Heart left ventricle (tissue), 13 donors: Measurements from ENCODE around the gene ZNF853.

ENCODE experiments used
- POLR2A ChIP-seq, 2 donors: fragments of 450-650 bp; IDR thresholded peaks; one replicate each; pipeline ENCODE4 v1.6.1; 2017; ENCODE audit warnings: antibody characterized with exemption in 2 of 2, mild to moderate bottlenecking in 2 of 2, moderate library complexity in 2 of 2
- TF ChIP-seq, protein P1 (sequence below), 12 donors: fragments of 200-600 bp; sonication (generic) in 4 of 12; IDR thresholded peaks; one replicate each; pipeline versions ENCODE4 v1.5.0 to v1.8.0; 2018 to 2022; ENCODE audit warnings: antibody characterized with exemption in 12 of 12, mild to moderate bottlenecking in 5 of 12
- donor health status: ischemic (EF 13 %, LVEDD 7.1; RV severe dilation, severe dysfunction).
- donor health status: DM: no; HTN: yes; CAD: no.
- donor health status: DM: no; HTN: no; CAD: no.
- donor health status: ischemic (EF 25% LVEDD 6.9; RV normal size, moderate dysfunction).
- donor health status: ischemic (EF 25% LVEDD 5.7; RV mildly dilated, moderate dysfunction).
- donor health status: ischemic (EF 35%, LVEDD 5.7; RV mildly dilated, moderate dysfunction).
- donor health status: nonischemic (EF 11% LVEDD 7.7; RV severe dilation, severe dysfunction).
- donor health status: DM: yes; HTN: yes; CAD: no.
- donor health status: PGD.
- donor health status: ischemic (EF 29% LVEDD 5.4; RV normal size, mild dysfunction).
- donor health status: nonischemic (EF 23%, LVEDD 6.1; RV moderate dilation, normal function).

DNA sequence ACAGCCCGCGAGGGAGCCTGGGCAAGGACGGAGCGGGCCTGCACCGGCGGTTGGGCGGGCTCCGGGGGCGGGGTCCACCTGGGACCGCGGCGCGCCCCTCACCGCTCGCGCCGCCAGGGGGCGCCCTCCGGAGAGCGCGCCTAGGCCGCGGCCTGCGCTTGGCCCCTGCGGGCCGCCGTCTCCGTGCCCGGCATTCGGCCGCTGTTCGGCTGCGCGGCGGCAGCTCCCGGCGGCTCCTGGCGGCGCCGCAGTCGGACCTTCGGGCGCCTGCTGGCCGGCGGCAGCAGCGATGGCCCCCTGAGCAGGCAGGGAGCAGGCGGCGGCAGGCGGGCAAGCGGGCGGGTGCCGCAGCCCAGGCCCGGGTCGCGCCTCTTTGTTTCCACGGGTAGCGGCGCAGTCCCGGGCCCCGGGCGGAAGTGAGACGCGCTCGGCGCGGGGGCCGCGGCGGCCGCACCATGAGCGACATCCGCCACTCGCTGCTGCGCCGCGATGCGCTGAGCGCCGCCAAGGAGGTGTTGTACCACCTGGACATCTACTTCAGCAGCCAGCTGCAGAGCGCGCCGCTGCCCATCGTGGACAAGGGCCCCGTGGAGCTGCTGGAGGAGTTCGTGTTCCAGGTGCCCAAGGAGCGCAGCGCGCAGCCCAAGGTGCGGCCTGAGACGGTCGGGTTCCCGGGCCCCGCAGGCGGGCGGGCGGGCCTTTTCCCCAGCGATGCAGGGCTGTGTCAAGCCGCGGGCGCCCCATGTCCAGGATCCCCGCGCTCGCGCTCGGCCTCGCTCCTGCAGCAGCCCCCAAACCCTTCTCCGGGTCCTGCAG is 25.4 kb upstream of the ZNF853 start, which contains the start of gene INTS15:
- TF ChIP-seq, protein P1, sequence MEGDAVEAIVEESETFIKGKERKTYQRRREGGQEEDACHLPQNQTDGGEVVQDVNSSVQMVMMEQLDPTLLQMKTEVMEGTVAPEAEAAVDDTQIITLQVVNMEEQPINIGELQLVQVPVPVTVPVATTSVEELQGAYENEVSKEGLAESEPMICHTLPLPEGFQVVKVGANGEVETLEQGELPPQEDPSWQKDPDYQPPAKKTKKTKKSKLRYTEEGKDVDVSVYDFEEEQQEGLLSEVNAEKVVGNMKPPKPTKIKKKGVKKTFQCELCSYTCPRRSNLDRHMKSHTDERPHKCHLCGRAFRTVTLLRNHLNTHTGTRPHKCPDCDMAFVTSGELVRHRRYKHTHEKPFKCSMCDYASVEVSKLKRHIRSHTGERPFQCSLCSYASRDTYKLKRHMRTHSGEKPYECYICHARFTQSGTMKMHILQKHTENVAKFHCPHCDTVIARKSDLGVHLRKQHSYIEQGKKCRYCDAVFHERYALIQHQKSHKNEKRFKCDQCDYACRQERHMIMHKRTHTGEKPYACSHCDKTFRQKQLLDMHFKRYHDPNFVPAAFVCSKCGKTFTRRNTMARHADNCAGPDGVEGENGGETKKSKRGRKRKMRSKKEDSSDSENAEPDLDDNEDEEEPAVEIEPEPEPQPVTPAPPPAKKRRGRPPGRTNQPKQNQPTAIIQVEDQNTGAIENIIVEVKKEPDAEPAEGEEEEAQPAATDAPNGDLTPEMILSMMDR (IDR thresholded peaks at IDR 0.05): peak; percentile 38 to 99 (median 81)
- TF ChIP-seq POLR2A (IDR thresholded peaks at IDR 0.05): peak in 1 of 2 donors; percentile 57
